ENCODE measurements around the gene MAP3K5.
A peak's percentile ranks its signal among the peaks of the same experiment; 100 is the strongest.

The MAP3K5 gene

DNA sequence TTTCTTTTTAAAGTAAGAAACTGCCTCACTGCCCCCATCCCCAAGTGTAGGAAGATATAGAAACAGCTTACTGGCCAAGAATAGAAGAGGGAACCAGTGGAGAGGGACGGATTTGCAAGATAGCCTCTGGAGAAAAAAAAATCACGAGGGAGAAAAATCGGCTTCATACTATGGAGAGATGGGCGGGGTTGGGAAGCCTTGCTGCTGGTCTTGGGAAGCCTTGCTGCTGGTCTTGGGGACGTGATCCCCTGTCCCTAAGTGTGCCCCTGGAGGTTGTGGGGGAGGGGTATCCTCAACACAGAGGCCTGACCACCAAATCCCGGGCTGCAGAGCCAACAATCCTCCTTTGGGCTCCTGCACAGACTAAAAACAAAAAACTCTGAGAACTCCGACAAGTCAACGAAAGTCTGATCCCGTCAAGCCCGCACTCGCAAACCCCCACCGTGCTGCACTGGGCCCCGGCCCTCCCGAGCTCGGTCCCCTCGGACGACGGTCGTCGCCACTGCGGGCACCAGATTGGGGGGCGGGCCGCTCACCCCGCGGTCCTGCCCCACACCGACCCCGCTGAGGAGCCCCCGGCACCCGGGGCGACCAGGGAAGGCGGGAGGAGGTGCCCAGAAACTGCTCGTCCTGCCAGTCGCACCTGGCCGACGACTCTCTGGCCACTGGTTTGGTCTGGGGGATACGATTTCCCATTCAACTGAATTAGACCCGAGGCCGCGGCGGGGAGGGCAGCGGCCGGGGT, 242.8 kb downstream of the MAP3K5 start:
- peak overlapping the region; percentile 77 for H3K4me3 ChIP-seq (ENCODE audit: low read depth, low read length)

DNA sequence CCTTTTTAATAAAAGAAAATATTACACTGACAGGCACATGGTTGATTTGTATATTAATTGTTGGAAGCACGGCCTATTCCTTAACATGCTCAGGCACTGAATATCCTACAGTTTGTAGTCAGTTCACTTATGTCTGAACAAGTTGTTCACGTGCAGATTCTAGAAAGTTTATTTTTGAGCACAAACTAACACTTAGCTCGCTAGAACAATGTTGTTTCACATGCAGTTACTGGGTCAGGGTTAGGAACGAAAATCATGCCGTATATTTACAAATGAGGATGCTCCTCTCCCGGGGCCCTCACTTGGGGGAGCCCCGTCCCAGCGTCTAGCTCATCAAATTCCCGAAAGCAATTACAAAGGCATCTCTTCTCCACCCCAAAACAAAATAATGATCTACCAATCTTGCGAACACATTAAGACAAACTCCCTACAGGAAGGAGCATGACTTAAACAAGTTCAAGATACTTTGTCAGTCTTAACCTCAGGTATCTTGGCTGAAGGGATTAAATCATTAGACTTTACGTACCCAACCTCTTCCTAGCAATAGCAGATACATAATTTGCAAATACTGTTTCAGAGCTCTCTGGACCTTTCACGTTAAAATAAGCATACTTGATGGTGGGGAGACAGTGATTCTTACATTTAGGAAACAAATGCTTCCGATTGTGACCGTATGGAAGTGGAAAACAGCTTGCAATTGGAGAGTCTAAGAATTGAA, 243.5 kb downstream of the MAP3K5 start:
- H3K4me3 ChIP-seq (ENCODE audit: low read depth, low read length) = peak overlapping the region; percentile 77

DNA sequence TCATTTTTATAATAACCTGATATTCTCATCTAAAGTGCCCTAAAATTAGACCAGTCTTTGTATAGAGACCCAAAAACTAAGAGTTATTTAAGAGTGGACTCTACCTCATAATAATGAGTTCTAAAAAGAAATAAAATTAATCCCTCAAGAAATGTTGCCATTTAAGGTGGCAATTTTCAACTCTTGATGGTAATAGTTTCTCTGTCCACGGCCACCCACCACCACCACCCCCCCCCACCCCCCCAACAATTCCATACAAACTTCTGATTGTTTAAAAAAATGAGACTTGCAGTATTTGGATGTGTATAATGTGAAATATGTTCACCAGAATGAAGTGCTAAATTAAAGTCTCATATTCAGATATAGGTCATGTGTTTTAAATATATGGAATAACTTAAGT, 244.4 kb downstream of the MAP3K5 start:
- no peak overlapping the region for H3K4me3 ChIP-seq (ENCODE audit: low read depth, low read length)

DNA sequence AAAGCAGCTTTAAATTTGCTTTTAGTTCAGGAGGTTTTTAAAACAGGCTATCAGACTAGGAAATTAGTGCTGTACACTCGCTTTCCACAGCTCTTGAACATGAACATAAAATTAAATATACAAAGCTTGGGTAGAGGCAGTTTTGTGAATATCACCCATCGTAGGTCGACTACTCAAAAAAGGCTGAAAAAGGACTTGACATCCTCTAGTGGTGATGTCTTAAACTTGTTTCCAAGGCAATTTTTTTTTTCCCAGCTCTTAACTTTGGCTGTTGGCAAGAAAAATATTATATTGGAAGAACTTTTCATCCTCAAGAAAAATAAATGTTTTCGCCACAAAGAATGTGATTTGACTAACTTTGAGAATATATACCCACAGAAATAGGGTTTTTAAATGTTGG, 244.9 kb downstream of the MAP3K5 start:
- no peak overlapping the region for H3K4me3 ChIP-seq (ENCODE audit: low read depth, low read length)

DNA sequence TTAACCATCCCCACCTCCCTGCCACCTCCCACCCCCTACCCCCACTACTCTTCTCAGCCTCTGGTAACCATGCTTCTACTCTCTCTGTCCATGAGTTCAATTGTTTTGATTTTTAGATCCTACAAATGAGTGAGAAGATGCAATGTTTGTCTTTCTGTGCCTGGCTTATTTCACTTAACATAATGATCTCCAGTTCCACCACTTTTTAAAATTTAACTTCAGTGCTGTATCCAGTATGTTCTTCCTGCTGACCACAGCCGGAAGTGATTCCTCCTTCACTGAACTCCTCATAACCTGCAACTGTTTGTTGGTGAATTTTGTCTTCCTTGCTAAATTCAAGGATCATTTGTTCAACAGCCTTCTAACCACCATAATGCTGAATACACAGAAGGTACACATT, 245.9 kb downstream of the MAP3K5 start:
- H3K4me3 ChIP-seq (ENCODE audit: low read depth, low read length) = no peak overlapping the region

DNA sequence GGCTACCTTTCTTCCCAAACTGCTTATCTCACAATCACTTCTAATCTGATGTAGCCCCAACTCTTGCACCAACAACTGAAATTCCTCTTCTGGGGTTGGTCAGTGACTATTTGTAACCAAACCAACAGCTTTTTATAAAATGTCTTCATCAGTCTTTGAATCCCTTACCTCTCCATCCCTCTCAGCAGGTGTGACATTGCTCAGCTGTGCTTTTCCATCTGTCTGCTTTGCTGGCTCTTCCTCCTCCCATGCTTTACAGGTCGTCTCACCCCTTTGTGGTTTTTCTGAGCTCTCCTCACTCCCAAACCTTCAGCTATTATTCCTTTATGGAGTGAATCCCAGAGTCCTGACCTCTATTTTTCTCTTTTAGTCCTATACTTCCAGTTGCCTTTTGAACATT, 248.0 kb downstream of the MAP3K5 start:
- H3K4me3 ChIP-seq (ENCODE audit: low read depth, low read length) = no peak overlapping the region

DNA sequence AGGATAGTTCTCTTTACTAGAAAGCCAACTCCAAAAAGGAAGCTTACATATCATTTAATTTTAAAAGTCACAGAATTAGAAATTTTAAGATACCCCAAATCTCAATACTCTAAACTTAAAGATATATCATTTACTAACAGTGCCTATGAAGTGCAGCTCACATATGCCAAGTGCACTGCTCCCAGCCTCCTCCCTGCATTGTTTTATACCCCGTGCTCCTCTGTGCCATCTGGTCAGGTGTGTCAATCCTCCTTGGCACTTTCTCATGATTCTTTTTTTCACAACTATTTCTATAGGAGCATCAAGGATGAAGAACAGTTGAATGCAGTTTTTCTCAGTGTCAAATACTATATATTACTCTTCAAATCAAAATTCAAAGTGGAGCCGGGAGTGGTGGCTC, 250.9 kb downstream of the MAP3K5 start:
- no peak overlapping the region for H3K4me3 ChIP-seq (ENCODE audit: low read depth, low read length)

DNA sequence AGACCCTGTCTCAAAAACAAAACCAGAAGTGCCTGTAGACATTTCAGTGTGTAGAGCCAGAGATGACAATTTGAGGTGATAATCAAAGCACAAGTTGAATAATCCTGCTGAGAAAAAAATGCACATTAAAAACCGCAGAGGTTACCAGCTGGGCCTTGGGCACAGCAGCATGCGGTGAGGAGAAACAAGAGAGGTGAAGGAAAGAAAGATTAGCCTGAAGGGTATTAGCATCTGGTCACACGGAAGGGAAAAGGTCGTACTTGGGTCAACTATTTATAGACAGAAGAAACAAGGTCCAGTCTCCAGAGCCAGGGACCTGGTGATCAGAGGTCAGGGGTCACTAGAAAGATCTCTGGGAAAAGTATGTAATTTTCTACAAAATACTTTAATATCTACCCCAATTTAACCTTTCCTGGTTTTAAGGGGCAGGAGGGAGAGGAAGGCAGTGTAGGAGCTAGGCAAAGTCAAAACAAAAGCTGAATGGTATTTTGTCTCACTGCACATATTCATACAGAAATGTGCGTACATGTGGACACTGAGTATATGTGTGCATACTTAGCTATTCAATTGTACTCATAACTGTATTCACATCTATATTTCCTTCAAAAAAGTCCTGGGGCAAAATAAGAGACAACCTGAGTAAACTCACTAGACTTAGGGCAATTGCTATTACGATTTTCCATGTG, 252.2 kb downstream of the MAP3K5 start:
- H3K4me3 ChIP-seq (ENCODE audit: low read depth, low read length) = no peak overlapping the region

DNA sequence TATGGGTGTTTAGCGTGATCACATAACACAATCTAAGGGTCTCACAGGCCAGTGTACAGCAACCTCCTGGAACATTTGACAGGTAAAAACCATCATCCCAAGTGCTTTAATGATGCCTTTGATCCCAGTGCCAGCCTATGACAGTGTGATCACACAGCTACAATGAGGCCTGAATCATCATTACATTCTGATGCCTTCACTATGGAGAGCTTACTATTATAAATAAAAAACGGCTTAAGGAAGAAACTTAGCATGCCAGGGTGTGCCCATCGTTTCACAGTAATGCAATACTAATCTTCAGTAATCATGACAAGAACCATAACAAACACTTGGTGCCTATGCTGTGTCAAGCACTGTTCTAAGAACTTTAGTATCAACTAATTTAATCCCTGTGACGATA, 253.4 kb downstream of the MAP3K5 start:
- no peak overlapping the region for H3K4me3 ChIP-seq (ENCODE audit: low read depth, low read length)

DNA sequence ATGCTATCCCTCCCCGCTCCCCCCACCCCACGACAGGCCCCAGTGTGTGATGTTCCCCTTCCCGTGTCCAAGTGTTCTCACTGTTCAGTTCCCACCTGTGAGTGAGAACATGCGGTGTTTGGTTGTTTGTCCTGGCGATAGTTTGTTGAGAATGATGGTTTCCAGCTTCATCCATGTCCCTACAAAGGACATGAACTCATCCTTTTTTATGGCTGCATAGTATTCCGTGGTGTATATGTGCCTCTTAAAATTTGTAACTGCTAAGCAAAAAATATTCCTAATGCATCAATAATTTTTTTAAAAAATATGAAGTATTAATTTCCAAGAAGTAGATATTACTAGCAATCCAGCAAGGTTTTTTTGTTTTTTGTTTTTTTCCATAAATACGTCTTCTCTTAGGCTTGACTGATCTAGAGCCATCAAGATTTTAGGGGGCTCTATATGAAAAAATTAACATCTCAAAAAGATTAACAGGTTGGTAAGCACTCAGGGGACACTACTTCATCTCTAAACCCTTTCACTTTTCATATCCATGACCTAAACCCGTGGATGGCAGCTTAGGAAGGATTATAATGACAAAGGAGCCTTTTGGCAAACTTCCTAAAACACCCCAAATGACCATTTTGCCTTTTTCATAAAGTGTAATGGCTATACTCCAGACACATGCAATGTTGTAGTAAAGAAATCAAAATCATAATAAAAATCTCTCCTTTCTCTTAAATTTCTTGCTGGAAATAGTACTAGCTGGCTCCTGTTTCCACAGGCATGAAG, 256.2 kb downstream of the MAP3K5 start:
- H3K4me3 ChIP-seq (ENCODE audit: low read depth, low read length) = no peak overlapping the region

DNA sequence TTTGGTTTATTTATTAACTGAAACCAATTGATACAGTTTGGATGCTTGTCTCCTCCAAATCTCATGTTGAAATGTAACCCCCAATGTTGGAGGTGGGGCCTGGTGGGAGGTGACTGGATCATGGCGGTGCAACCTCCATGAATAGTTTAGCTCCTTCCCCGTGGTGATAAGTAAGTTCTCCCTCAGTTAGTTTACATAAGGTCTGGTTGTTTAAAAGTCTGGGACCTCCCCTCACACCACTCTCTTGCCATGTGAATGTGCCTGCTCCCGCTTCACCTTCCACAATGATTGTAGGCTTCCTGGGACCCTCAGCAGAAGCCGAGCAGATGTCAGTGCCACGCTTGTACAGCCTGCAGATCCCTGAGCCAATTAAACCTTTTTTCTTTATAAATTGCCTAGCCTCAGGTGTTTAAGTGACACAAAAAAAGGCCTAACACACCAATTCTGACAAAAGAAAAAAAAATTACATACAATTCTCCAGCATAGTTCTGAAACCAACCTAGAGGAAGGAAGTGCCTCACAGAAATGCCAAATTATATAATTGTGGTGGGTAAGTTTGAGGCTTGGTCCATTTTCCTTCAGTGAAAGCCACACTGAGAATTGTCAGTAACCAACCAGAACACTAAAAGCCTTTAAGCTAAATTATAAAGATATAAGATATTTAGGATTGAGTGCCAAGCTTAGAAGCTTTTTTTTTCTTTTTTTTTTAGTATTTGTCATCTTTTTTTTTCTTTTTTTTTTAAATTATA, 257.1 kb downstream of the MAP3K5 start:
- H3K4me3 ChIP-seq (ENCODE audit: low read depth, low read length) = no peak overlapping the region

DNA sequence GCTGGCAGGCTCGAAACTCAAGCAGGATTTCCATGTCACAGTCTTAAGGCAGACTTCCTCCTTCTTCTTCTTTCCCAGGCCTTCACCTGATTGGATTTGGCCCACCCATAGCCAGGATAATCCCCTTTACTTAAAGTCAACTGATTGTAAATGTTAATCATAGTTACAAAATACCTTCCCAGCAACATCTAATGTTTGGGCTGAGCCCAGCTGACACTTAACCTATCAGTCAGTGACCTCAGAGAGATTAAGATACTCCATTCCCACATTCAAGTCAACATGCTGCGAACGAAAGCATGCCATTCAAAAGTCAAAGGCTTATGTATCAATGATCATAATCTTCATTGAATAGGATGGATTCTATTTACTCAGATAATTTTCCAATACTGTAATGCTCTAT, 258.0 kb downstream of the MAP3K5 start:
- H3K4me3 ChIP-seq (ENCODE audit: low read depth, low read length) = no peak overlapping the region

DNA sequence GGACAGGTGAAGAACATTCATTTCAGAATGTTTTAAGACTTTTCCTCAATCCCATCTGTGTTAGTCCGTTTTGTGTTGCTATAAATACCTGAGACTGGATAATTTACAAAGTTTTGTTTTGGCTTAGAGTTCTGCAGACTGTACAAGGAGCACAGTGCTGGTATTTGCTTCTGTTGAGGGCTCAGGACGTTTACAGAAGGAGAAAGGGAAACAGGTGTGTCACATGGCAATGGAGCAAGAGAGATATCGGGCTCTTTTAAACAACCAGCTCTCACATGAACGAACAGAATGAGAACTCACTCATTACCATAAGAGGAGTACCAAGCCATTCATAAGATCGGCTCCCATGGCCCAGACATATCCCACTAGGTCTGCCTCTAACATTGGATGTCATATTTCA, 258.8 kb downstream of the MAP3K5 start:
- H3K4me3 ChIP-seq (ENCODE audit: low read depth, low read length) = no peak overlapping the region

DNA sequence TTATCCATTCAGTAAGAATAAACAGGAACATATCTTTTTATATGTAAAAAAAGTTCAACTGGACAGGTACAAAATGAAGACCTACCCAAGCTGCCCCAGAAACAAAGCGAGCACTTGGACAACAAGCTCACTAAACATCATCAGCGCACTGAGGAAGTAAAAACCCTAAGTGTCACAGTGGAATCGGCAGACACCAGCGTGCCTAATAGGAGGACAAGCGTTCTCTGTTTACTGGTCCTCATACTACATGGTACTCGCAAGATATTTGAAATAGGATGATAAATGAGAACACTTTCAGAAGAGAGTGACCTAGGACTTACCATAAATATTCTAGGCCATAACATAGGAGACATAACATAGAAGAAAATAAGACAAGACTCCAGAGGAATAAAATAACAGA, 260.2 kb downstream of the MAP3K5 start:
- no peak overlapping the region for H3K4me3 ChIP-seq (ENCODE audit: low read depth, low read length)

DNA sequence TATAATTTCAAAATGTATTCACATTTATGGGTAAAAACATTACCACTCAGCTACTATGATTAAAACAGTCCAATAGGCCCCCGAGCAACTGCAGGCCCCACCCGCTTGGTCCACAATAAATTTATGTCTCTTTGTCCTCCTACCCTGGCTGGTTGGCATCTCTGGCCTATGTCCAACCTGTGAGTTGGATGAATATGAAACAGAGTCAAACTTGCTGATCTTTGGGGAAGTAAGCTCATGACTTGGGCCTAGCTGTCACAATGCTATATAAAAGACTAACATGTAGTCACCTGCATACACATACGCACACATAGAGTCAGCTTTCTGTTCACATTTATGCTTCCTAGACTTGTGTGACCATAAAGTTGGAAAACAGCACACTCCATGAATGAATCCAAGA, 262.6 kb downstream of the MAP3K5 start:
- no peak overlapping the region for H3K4me3 ChIP-seq (ENCODE audit: low read depth, low read length)

DNA sequence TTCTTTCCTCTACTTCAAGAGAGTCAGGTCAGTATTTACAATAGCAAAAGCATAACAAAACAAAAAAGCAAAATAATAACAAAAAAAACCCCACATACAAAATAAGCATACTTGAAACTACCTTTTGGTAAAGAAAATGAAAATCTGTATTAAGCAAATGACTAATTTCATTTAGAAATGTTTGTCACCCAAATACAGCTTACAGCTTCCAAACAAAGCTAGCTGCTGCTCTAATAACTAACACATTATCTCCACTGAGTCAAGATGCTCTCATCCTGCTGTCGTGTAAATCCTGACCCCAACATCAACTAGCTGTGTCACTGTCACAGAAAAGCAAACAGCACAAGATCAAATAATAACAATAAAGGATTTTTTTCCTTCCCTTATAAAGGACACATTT, 263.8 kb downstream of the MAP3K5 start:
- H3K4me3 ChIP-seq (ENCODE audit: low read depth, low read length) = no peak overlapping the region

DNA sequence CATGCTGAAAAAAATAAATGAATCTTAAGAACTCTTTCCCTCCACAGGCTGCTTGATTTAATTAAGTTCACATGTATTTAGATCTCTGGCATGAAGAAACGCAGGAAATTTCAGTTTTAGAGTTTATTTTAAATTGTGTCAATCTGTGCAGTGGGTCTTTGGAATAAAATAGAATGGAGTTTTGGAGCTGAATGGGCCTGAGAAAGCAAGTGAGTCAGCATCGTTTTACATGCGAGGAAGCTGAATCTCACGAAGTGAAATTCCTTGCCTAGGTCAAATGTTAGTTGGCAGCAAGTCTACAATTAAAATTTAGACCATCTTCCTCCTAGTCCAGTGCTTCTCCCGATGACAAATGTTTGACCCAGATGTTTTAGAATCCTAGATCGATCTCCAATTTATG, 264.4 kb downstream of the MAP3K5 start:
- no peak overlapping the region for H3K4me3 ChIP-seq (ENCODE audit: low read depth, low read length)

DNA sequence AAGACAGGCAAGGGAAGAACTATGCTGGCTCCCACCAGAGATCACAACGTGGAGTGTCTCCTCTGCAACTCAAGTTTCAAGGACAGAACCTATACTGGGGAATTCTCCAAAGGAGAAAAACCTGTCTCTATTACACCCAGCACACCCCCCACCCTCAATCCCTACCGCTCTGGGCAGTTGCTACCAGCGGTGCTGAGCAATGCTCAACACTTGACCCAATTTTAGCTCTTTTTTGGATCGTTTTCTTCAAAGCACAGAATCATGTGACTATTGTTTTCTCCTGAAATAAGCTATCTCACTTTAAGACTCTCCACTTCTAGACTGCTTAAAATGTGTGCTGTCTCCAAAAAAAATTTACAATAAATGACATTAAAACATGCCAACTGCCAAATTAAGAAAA, 265.3 kb downstream of the MAP3K5 start:
- no peak overlapping the region for H3K4me3 ChIP-seq (ENCODE audit: low read depth, low read length)

DNA sequence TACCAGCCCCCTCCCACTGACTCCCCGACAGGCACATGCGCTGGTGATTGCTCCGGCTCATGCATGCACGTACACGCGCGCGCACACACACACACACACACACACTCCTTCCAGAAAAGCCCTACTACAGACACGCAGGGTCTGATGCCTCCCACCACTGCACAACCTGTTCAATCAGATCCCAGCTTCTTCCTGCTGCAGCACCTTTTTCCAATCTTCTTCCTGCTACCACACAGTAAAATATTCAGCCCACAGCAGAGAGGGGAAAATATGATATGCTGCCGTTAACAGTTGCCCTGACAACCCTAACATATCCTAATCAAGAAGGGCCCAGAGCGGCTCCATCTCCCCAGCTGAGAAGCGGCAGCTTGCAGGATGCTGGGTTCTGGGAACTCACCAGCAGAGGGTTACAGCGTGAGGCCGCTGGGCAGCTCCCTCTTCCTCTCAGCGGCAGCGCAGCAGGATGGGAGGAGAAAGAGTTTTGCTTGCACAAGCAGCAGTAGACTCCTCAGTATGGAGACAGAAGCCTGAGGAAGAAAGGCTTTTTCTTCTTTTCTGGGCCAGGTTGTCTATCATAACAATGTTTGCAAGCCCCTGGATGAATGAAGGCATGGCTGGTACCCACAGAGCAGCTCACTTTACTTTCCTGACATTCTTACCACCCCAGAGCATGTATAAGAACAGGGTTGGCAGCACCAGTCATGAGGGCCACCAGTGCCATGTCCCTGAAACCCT, 265.9 kb downstream of the MAP3K5 start:
- H3K4me3 ChIP-seq (ENCODE audit: low read depth, low read length) = no peak overlapping the region

DNA sequence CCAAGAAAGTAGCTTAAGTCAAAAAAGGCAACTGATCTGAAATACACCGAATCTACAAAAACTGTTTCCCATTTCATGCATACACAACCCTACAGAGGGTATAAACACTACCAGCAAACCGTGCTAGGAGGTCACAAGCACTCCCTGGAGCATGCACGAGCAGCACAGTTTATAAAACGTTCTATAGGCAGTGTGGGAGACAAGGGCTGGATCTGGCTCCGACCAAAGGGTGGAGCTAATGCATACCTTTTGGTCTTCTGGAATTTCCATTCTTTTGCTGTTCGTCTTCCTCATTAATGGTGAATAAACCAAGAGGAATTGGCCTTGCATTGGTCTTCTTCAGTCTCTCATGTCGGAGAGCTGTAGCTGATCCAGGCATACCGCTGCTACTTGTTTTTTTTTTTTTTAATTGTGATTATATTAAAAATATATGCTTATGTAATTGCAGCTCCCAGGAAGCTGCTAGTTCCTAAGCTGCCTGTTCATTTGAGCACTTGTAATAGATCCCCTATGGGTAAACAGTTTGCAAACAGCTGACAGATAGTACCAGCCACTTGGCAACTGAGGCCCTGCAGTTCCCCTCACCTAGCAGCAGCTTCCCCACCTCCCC, 266.6 kb downstream of the MAP3K5 start:
- no peak overlapping the region for H3K4me3 ChIP-seq (ENCODE audit: low read depth, low read length)
